Measurements from ENCODE around the gene WIPF1.

The WIPF1 gene

GRCh38 chr2:174623106-174623637 is 25.6 kb upstream of the WIPF1 start:
- no peak for DNase-seq (ENCODE audit: low read depth in 2 of 2)

GRCh38 chr2:174621323-174621722 is 23.7 kb upstream of the WIPF1 start:
- DNase-seq (ENCODE audit: low read depth in 2 of 2) = no peak

GRCh38 chr2:174618179-174618578 is 20.6 kb upstream of the WIPF1 start:
- no peak for DNase-seq (ENCODE audit: low read depth in 2 of 2)

GRCh38 chr2:174617718-174618117 is 20.1 kb upstream of the WIPF1 start:
- no peak for DNase-seq (ENCODE audit: low read depth in 2 of 2)

- DNase-seq (ENCODE audit: low read depth in 2 of 2) = no peak
Observed at GRCh38 chr2:174617120-174617519, 19.5 kb upstream of the WIPF1 start.

- DNase-seq (ENCODE audit: low read depth in 2 of 2) = no peak
Observed at GRCh38 chr2:174615871-174616436, 18.4 kb upstream of the WIPF1 start.

GRCh38 chr2:174614261-174614660 is 16.7 kb upstream of the WIPF1 start:
- DNase-seq (ENCODE audit: low read depth in 2 of 2) = no peak

GRCh38 chr2:174613531-174613930 is 15.9 kb upstream of the WIPF1 start:
- DNase-seq (ENCODE audit: low read depth in 2 of 2) = no peak

- no peak for DNase-seq (ENCODE audit: low read depth in 2 of 2)
Observed at GRCh38 chr2:174612970-174613369, 15.4 kb upstream of the WIPF1 start.

GRCh38 chr2:174611854-174612253 is 14.2 kb upstream of the WIPF1 start:
- no peak for DNase-seq (ENCODE audit: low read depth in 2 of 2)

GRCh38 chr2:174611006-174611405 is 13.4 kb upstream of the WIPF1 start:
- DNase-seq (ENCODE audit: low read depth in 2 of 2) = no peak

- no peak for DNase-seq (ENCODE audit: low read depth in 2 of 2)
Observed at GRCh38 chr2:174610243-174610995, 12.8 kb upstream of the WIPF1 start.

GRCh38 chr2:174609261-174609660 is 11.7 kb upstream of the WIPF1 start:
- no peak for DNase-seq (ENCODE audit: low read depth in 2 of 2)

GRCh38 chr2:174608866-174609214 is 11.2 kb upstream of the WIPF1 start:
- DNase-seq (ENCODE audit: low read depth in 2 of 2) = no peak

GRCh38 chr2:174607989-174608865 is 10.6 kb upstream of the WIPF1 start:
- peak in 1 of 2 donors; percentile 45 for DNase-seq (ENCODE audit: low read depth in 2 of 2)

GRCh38 chr2:174607584-174607983 is 10.0 kb upstream of the WIPF1 start:
- no peak for DNase-seq (ENCODE audit: low read depth in 2 of 2)

GRCh38 chr2:174606336-174606735 is 8.7 kb upstream of the WIPF1 start:
- no peak for DNase-seq (ENCODE audit: low read depth in 2 of 2)

GRCh38 chr2:174605687-174606086 is 8.1 kb upstream of the WIPF1 start:
- DNase-seq (ENCODE audit: low read depth in 2 of 2) = no peak

GRCh38 chr2:174603280-174603679 is 5.7 kb upstream of the WIPF1 start:
- peak; percentile 30 to 36 for DNase-seq (ENCODE audit: low read depth in 2 of 2)

- no peak for DNase-seq (ENCODE audit: low read depth in 2 of 2)
Observed at GRCh38 chr2:174602745-174603144, 5.1 kb upstream of the WIPF1 start.

GRCh38 chr2:174600349-174600748 is 2.7 kb upstream of the WIPF1 start:
- no peak for DNase-seq (ENCODE audit: low read depth in 2 of 2)

GRCh38 chr2:174599310-174599921 is 1.8 kb upstream of the WIPF1 start:
- DNase-seq (ENCODE audit: low read depth in 2 of 2) = no peak
